NCI-H2227 (cell line): Measurements from ENCODE around the gene ERC1.
"Not testable (repeated sequence)": the region's sequence is repeated elsewhere in the genome, so short reads cannot be mapped to it uniquely, and the experiment has no call there.

Experiments used
- DNase-seq: peaks from one replicate; lab custom pipeline; 2025; ENCODE audit not compliant: unreplicated experiment; lab: John Stamatoyannopoulos, UW

The ERC1 gene

DNA sequence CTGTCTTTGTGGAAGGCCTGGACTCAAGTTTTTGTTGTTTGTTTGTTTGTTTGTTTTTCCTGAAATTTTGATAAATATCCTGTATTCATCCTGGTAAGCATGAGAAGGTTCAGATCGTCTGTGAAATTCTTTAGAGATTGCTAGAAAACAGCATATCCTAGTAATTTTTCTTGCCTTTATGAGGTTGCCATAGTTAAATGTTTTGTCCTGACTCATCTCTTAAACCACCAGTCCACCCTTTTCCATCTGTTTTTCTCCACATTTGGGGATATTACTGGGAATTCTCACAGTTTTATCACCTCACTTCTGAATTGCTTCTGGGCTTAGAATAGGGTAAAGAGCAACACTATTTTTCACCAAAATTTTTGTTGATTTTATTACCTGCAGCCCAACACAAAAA lies 355.1 kb downstream of the ERC1 start:
- no peak for DNase-seq

DNA sequence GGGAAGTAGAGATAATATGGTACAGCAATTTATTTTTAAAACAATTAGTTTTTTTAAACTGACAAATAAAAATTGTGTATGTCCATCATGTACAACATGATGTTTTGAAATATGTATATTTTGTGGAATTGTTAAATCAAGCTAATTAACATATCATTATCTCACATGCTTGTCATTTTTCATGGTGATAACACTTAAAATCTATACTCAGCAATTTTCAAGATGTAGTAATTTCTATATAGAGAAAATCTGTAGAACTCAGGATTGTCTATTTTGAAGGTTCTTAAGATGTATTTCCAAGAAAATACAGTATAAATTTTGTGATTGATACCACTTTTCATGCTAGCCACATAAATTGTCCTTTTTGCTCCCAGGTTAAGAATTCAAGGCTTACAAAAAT lies 356.3 kb downstream of the ERC1 start:
- DNase-seq, result no peak

DNA sequence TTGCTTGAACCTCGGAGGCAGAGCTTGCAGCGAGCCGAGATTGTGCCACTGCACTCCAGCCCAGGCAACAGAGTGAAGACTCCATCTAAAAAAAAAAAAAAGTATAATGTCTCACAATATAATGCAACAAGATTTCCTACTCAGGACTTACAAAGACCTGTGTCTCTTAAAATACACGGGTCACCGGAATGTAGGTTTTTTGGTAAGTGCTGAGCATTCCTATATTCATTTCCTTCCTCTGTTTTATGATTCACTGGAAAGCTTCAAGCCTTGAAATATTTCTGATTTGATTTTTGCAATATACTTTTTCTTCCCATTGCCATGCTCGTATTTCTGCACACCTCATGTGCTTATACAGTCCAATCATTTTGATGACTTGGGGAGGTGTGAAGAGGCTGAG lies 357.6 kb downstream of the ERC1 start:
- DNase-seq, result no peak

DNA sequence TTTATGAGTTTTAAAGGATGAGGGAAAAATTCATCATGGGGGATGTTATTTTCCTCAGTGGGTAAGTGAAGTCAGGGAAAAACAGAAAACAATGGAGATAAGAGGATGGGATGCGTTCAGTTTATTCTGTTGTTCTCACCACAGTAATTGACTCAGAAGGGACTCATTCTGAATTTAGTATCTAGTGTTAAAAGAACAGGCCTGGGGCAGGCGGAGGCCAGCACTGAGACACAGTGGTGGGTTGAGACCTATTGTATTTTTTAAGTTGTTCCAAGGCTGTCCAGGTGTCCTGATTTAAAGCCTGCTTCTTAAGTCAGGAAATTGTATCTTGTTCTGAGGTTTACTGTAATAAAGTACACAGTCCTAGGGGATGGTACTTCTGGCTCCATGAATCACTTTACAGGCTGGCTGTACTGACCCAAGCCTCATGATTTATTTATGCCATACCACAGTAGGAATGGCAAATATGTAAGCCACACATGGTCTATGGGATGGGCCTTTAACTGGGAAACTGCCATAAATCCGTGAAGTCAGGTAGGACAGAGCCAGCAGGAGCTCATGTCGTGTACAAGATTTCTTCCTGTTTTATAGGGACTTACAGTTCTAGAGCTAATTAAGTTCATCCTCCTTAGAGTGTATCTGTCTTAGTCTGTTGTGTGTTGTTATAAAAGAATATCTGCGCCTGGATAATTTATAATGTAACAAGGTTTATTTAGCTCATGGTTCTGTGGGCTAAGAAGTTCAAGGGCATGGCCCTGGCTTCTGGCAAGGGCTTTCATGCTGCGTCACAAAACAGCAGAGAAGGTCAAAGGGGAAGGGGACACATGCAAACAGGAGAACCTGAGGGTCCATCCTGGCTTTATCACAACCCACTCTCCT lies 359.3 kb downstream of the ERC1 start:
- no peak for DNase-seq

DNA sequence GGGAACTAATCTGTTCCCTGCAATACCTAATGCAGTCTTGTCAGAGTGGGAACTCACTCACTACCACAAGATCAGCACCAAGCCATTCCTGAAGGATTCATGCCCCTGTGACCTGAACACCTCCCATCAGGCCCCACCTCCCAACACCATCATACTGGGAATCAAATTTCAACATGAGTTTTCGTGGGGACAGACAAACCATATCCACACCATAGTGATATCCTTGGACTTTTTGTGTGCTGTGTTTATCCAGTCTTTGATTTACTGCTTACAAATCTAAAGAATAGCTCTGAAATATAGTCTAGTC lies 359.9 kb downstream of the ERC1 start:
- no peak for DNase-seq

DNA sequence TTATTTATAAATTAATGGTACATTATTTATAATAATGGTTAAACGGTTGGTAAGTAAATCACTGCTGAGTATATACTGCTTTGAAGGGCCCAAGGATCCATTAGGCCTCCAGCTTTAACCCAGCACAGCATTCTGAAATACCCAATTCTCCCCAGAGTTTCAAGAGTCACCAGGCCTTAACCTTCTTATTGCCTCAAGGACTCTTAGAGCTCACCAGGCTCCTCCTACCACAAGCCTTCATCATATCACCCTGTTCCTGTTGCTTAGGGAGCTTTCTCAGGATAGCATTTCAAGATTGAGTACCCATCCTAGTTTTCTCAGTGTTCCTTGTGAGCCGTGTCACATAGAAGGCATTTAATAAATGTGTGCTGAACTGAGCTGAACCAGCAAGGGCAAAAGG lies 360.9 kb downstream of the ERC1 start:
- no peak for DNase-seq

DNA sequence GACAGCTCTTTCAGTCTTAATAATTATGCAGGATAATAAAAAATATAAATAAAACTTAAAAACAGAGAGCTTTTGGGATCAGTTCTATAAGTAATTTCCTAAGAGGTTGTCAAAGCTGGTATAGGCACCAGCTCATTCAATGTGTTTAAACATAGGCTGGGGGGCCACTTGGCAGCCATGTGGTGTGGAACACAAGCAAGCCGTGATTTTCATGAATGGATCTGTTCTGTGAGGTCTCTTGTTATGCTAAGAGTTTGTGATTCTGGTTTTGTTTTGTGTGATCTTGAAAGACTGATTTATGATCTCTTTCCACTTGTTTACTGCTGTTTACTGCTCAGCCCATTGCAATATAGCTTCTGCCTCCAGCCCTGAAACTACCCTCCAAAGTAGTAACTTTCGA lies 362.4 kb downstream of the ERC1 start:
- DNase-seq, result no peak

DNA sequence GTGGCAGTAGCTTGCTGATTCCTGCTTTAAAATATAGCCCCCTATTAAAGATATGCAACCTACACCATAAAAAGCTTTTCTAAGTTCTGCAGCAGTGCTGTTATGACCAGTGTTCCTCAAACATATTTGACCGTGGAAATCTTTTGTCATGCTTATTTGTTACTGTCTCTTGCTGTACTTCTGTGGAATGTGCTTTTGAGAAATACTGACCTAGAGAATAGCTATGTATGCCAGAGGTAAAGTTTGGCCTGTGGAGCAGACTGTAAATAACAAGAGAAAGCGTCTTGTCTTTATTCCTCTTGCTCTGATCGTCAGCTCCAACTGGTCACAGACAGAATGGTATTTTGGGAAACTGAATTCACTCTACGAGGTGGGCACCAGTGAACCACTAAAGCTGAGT lies 364.4 kb downstream of the ERC1 start:
- DNase-seq, result no peak

DNA sequence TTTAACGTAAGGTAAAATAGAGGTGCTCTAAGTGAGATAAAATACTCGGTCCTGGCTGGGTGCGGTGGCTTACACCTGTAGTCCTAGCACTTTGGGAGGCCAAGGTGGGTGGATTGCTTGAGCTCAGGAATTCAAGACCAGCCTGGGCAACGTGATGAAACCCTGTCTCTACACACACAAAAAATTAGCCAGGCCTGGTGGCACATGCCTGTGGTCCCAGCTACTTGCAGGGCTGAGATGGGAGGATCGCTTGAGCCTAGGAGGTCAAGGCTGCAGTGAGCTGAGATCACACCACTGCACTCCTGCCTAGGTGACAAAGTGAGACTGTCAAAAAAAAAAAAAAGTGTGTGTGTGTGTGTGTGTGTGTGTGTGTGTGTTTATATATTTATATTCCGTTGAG lies 364.8 kb downstream of the ERC1 start:
- DNase-seq, result not testable (repeated sequence)

DNA sequence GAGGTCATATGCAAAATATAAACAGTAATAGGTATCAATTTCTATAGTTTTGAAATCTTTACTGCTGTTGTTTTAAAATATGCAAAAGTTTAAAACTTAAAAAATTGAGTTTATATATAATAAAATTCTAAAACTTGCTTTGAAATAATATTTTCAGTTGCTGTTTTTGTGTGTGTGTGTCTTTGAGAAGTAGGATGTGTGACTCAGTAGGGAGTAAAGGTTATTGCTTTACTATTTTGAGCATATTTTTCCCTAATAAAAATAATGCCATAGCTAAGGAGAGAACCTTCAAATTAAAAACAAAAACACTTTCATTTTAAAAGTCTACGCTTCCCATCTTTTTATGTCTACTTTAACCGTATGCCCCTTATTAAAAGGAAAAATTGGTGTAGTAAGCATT lies 365.3 kb downstream of the ERC1 start:
- no peak for DNase-seq

DNA sequence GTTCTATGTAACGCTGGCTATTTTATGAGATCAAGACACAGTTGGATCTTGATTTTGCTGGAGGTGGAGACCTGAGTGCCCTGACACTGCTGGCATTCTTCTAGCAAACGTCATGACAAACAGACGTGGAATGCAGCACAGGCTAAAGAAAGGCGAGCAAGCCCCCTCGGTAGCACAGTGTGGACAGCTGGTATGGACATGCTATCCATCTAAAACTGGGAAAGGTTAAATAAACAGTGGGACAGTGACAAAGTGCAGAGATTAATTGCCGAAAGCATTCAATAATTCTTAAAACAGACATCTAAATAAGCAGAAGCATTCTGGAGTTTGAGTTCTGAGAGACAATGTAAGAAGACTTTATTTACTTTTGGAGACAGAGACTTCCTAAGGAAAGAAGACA lies 366.1 kb downstream of the ERC1 start:
- DNase-seq, result no peak

DNA sequence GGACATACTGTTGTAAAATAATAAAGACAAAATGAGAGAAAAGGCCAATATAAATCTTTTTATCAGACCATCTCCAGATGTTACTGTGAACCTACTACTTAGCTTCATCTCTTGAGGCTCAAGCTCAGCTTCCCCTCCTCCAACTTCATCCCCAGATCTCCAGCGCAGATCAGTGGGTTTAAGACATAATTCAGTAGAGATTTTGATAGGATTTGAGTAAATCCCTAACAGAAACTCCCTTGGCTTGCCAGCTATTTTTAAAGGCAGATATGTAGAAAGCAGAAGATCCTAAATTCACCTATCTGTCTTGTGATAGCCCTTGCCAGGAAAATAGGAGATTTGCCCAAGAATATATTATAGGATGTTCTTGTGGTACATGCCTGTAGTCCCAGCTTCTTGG lies 366.7 kb downstream of the ERC1 start:
- DNase-seq, result no peak

DNA sequence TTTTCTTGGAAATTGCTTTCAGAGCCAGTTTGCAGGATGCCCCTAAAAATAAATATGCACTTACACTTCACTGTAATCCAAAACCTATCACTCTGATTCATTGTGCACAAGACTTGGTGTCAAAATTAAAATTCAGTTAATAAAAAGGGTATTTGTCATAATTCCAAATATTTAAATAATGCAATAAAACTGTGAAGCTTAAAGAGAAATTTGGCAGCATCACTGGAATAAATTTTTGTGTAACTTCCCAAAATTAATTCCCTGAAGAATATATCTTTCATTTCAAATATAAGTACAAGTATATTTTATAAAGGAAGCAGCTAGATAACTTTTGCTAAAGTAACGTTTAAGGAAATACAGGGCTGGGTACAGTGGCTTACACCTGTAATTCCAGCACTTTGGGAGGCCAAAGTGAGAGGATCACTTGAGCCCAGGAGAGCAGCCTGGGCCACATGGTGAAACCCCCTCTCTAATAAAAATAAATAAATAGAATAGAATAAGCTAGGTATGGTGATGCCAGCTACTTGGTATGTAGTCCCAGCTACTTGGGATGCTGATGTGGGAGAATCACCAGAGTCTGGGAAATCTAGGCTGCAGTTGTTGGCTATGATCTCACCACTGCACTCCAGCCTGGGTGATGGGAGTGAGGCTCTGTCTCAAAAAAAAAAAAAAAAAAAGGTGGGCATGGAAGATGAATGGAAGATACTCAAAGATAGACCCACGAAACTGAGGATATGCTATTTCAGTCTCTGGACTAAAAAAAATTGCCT lies 369.6 kb downstream of the ERC1 start:
- DNase-seq, result no peak

DNA sequence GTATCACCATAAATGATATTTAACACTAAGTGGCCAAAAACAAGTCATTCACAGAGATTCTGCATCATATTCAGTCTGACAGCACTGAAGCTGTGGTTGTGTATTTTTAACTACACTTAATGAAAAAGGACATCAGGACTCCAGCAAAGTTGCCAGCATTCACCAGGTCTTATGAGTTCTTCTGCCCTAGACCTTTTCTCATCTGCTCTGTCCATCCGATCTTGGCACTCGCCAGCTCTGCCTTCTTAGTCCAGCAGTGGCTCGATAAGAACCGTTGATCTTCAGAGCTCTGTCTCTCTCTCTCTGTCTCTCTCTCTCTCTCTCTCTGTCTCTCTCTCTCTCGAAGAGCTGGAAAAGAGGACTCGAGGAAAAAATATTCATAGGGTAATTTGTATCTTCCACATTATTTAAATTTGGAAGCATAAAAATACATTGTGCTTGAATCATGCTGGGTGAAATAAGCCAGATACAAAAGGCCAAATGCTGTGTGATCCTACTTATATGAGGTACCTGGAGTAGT lies 371.2 kb downstream of the ERC1 start:
- DNase-seq, result no peak

DNA sequence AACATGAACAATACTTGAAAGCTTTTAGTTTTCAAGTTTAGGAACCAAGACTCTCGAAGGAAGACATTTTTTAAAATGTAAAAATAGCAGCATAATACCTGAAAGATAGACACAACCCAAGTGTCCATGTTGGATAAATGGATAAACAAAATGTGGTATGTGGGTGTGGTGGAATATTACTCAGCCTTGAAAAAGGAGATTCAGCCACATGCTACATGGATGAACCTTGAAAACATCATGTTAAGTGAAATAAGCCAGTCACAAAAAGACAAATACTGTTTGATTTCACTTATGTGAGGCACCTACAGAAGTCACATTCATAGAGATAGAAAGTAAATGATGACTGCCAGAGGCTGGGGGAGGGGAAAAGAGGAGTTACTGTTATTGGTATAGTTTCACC lies 374.7 kb downstream of the ERC1 start:
- DNase-seq, result no peak

DNA sequence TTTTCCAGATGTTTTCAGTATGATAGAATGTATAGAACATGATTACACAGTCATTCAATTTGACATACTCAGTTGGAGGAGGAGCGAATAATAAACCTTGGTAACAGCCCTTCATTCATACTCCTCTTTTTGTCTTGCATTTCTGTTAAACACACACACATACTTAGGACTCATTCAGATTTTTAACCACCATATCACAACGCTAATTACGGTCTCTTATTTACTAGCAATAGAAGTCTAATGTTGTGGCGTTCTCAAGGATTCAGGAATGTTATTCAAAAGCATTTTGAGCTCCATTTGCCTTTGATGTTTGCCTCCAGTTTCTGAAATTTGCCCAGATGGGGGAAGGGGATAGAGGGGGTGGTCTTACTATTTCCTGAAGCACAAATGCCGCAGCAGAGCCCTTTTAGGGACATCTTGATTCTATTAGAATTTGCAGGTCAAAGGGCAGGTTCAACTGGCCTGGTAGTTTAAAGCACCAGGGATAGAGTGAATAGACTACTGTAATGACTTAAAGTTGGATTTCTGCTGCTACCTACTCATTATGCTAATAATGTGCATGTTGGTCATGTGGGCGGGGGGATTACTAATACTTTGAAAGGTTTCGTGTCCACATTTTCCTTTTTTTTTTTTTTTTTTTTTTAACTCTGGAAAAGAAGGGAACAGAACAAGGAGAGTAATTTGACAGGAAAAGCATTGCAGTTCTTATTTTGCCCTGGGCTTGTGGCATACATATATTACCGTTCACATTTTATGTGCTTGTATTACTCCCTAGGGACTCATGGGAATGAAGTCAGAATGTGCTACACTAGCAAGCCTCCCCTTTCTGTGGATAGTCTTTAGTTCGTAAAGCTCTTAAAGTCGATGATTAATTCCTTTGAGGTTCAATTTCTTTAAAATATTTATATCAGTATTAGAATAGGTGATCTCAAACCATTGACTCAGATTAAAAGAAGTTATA lies 376.6 kb downstream of the ERC1 start:
- DNase-seq, result no peak

DNA sequence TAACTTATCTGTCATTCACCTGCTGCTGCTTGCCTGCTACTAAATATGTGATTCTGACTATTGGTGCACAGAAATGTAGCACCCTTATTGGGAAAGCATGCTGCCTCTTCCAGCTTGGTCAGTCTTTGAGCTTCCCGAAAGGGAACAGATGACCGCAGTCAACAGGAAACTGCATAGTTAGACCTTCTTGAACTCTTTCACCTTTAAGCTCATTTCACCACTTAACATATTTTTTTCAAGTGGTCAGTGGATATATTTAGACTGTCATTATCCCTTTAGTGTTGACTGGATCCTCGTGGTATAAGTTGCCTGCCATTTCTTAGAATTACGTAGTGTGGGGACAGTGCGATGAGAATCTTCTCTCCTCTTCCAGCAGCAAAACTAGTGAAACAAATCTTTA lies 378.4 kb downstream of the ERC1 start:
- DNase-seq, result no peak

DNA sequence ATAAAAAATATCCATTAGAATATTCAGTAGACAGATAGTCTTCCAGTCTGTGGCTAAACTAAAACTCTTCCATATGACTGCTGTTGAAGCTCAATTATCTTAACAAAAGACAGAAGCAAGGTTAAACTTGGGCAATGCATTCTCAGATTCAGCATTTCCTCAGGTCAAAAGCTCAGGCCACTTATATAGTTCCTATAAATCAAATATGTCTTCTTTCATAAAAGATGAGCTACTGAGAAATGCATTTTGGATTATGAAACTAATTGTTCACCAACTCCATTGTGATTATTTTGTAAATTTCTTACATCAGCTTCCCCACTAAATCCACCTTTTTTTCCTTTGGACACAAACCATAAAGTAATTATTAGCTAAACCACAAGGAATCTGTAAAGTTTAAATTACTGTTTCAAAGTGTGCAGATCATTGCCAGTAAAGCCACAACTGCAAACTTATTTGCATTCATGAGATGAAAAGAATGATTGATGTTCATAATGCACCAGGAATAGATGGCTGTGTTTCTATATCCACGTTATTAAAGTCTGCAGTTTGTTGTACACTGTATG lies 379.0 kb downstream of the ERC1 start:
- DNase-seq, result no peak

DNA sequence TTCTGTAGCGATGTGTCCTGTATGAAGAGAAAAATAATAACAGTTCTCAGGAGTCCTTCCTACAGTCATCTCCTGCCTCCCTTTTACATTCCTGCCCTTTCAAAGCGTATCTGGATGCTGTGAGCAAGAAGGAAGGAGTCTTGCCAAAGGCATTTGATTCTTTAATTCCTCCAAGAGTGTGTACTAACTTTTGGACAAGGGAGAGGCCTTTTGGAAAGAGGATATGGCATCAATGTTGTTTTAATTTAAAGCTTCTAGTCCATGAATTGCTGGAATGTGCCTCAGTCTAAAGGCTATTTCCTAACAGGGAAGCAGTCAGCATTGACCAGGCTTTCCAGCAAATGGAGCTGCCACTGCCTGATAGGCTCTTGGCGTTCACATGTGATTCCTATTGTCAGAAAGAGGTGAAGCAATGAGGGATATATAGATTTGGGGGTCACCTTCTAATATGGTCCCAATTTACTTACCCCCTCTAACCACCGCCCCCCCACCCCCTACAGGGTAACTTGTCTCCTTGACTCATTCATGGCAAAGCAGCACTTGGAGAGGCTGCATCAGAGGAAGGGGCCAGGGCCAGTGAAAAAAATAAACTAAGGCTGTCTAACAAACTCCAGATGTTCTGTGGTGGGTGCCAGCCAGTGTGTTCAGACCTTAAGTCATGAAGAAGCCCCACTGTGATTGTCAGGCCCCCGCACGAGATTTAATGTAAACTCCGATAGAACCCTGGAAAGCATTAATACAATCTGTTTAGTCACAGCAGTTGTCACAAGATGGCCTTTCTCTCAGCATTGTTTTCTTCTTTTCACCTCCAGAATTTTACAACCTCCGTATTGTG lies 383.1 kb downstream of the ERC1 start:
- no peak for DNase-seq

DNA sequence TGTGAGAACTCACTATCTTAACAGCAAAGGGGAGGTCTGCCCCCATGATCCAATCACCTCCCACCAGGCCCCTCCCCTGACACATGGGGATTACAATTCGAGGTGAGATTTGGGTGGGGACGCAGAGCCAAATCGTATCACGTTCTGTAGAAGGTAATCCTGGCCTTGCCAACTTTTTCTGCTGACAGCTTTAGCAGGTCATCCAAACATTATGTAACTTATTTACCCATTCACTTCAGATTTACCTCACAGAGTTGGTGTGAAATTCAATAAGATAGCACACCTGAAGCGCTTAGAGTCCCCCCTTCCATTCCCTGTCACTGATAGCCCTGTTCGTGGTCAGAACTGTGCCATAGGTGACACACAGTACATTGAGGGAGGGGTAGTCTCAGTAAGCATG lies 384.3 kb downstream of the ERC1 start:
- no peak for DNase-seq
